Astrocyte (in vitro differentiated cells and primary cell): Measurements from ENCODE around the gene PDZRN4. TPM values are rescaled to one million over a fixed set of nuclear protein-coding genes. Genes with fewer than 3 reads are reported as not detected.

Experiments used
- DNase-seq: peaks from one replicate; pipeline ENCODE4 v3.0.0-alpha.2; 2010; ENCODE audit warnings: low read depth
- FAIRE-seq: peaks from 2 replicates; lab custom pipeline; 2011; peaks lifted over from hg19 to GRCh38; lab: Jason Lieb, UNC
- H2AFZ ChIP-seq: 2 replicates; pipeline ENCODE4 v1.6.0; 2012; ENCODE audit warnings: low read depth, low read length, inconsistent platforms
- H3K27ac ChIP-seq: 2 replicates; pipeline ENCODE4 v1.5.1; 2011; ENCODE audit warnings: low read depth, low read length, inconsistent platforms
- H3K27me3 ChIP-seq: 2 replicates; pipeline ENCODE4 v1.6.0; 2011; ENCODE audit warnings: low read length, inconsistent platforms; ENCODE audit not compliant: insufficient read depth
- H3K36me3 ChIP-seq: 2 replicates; pipeline ENCODE4 v1.5.1; 2011; ENCODE audit warnings: low read length, inconsistent platforms; ENCODE audit not compliant: insufficient read depth
- H3K4me1 ChIP-seq: 2 replicates; pipeline ENCODE4 v1.5.1; 2011; ENCODE audit warnings: low read length, inconsistent platforms; ENCODE audit not compliant: insufficient read depth
- H3K4me2 ChIP-seq: 2 replicates; pipeline ENCODE4 v1.6.0; 2012; ENCODE audit warnings: low read length, inconsistent platforms
- H3K4me3 ChIP-seq: 2 replicates; pipeline ENCODE4 v1.5.1; 2011; ENCODE audit warnings: low read depth, mild to moderate bottlenecking, low read length, inconsistent platforms; ENCODE audit not compliant: insufficient read depth
- H3K79me2 ChIP-seq: 2 replicates; pipeline ENCODE4 v1.6.0; 2012; ENCODE audit warnings: mild to moderate bottlenecking, low read length, inconsistent platforms; ENCODE audit not compliant: insufficient read depth
- H3K9ac ChIP-seq: 2 replicates; pipeline ENCODE4 v1.6.0; 2012; ENCODE audit warnings: mild to moderate bottlenecking, low read length, inconsistent platforms
- H3K9me3 ChIP-seq: 2 replicates; pipeline ENCODE4 v1.5.1; 2012; ENCODE audit warnings: low read depth, mild to moderate bottlenecking, low read length, inconsistent platforms; ENCODE audit not compliant: insufficient read depth
- H4K20me1 ChIP-seq: 2 replicates; pipeline ENCODE4 v1.6.0; 2012; ENCODE audit warnings: low read length, inconsistent platforms; ENCODE audit not compliant: insufficient read depth
- H3K27ac Mint-ChIP-seq: one replicate; pipeline ENCODE4 v1.8.0; 2021; ENCODE audit warnings: mild to moderate bottlenecking, mixed read lengths; ENCODE audit not compliant: unreplicated experiment
- H3K27me3 Mint-ChIP-seq: one replicate; pipeline ENCODE4 v1.8.0; 2021; ENCODE audit warnings: low read depth, mixed read lengths; ENCODE audit not compliant: unreplicated experiment
- H3K36me3 Mint-ChIP-seq: one replicate; pipeline ENCODE4 v1.8.0; 2021; ENCODE audit warnings: low read depth, mixed read lengths; ENCODE audit not compliant: unreplicated experiment
- H3K4me1 Mint-ChIP-seq: one replicate; pipeline ENCODE4 v1.8.0; 2021; ENCODE audit warnings: low read depth, mixed read lengths; ENCODE audit not compliant: unreplicated experiment
- H3K4me3 Mint-ChIP-seq: one replicate; pipeline ENCODE4 v1.8.0; 2021; ENCODE audit warnings: mild to moderate bottlenecking, moderate library complexity, mixed read lengths; ENCODE audit not compliant: unreplicated experiment
- H3K9me3 Mint-ChIP-seq: one replicate; pipeline ENCODE4 v1.8.0; 2021; ENCODE audit warnings: mild to moderate bottlenecking, mixed read lengths; ENCODE audit not compliant: unreplicated experiment
- CTCF ChIP-seq: IDR thresholded peaks from 2 replicates; pipeline ENCODE4 v1.5.1; 2011; ENCODE audit warnings: low read depth, mild to moderate bottlenecking, inconsistent platforms, low read length, moderate library complexity; ENCODE audit not compliant: insufficient read depth
- EZH2 ChIP-seq: IDR thresholded peaks from 2 replicates; pipeline ENCODE4 v1.6.1; 2012; ENCODE audit warnings: mild to moderate bottlenecking, low read length, inconsistent platforms; ENCODE audit not compliant: insufficient read depth
- total RNA-seq: library from RNA; stranded (reverse); gene quantifications from 2 replicates; pipeline ENCODE4 v1.2.1, GENCODE V29; 2021

The PDZRN4 gene
- total RNA-seq, 1 donor from 2014 or later: not detected

- Histone ChIP-seq H3K4me2 (no peak overlapping the region), H4K20me1 (no peaks in the 10 kb centered on the region), H3K9ac (no peak overlapping the region), H3K9me3 (no peaks in the 10 kb centered on the region), H3K4me3 (no peak overlapping the region), H3K79me2 (no peaks in the 10 kb centered on the region), H2AFZ (no peak overlapping the region), H3K4me1 (no peaks in the 10 kb centered on the region), H3K27ac (no peak overlapping the region), H3K27me3 (no peaks in the 10 kb centered on the region), H3K36me3 (no peaks in the 10 kb centered on the region)
- Mint-ChIP-seq H3K4me1 (no peaks in the 10 kb centered on the region), H3K36me3 (no peaks in the 10 kb centered on the region), H3K9me3 (no peaks in the 10 kb centered on the region), H3K27me3 (no peaks in the 10 kb centered on the region), H3K27ac (no peak overlapping the region), H3K4me3 (no peak overlapping the region)
- no peak for FAIRE-seq
- no peak for TF ChIP-seq CTCF
- TF ChIP-seq EZH2: no peak
- no peak for DNase-seq
Measured at GRCh38 chr12:41536813-41537490, 348.8 kb downstream of the PDZRN4 start.

GRCh38 chr12:41537522-41537921 lies 349.4 kb downstream of the PDZRN4 start:
- no peak for FAIRE-seq
- no peak overlapping the region for H2AFZ ChIP-seq

More at GRCh38 chr12:41537522-41537921, 349.4 kb downstream of the PDZRN4 start:
- H3K36me3 Mint-ChIP-seq: no peaks in the 10 kb centered on the region
- no peak for DNase-seq
- Histone ChIP-seq H3K4me2 (no peak overlapping the region), H3K4me1 (no peaks in the 10 kb centered on the region), H3K27ac (no peak overlapping the region), H3K4me3 (no peak overlapping the region), H3K79me2 (no peaks in the 10 kb centered on the region), H3K36me3 (no peaks in the 10 kb centered on the region), H3K27me3 (no peaks in the 10 kb centered on the region), H3K9ac (no peak overlapping the region), H4K20me1 (no peaks in the 10 kb centered on the region), H3K9me3 (no peaks in the 10 kb centered on the region)
- TF ChIP-seq CTCF (no peak), EZH2 (no peak)
- H3K27ac Mint-ChIP-seq: no peak overlapping the region
- no peaks in the 10 kb centered on the region for H3K9me3 Mint-ChIP-seq
- H3K4me1 Mint-ChIP-seq: no peaks in the 10 kb centered on the region
- H3K27me3 Mint-ChIP-seq: no peaks in the 10 kb centered on the region
- no peak overlapping the region for H3K4me3 Mint-ChIP-seq
